A549 (cell line): ENCODE results near the gene ZMYND8. TPM values are rescaled to one million over a fixed set of nuclear protein-coding genes. Genes with fewer than 3 reads are reported as not detected.

ENCODE experiments used
- ATAC-seq, 2 experiments: fragments of 200-7000 bp in 1 of 2; fragments of >200 bp in 1 of 2; cut with Nextera tagmentation in 1 of 2; cut with Tn5 transposase in 1 of 2; 3 replicates each; pipeline versions ENCODE4 v1.8.0 to v1.9.1; 2018 to 2020; ENCODE audit warnings: mild to moderate bottlenecking in 1 of 2, moderate library complexity in 1 of 2
- CTCF ChIA-PET: fragments of 300-600 bp; sonication (Branson Sonifier 250); formaldehyde crosslinking; extraction: SDS; loops from one replicate; lab custom pipeline; 2021; ENCODE audit warnings: antibody characterized with exemption, inconsistent platforms; lab: Yijun Ruan, JAX
- POLR2A ChIA-PET: fragments of 350-600 bp; formaldehyde crosslinking; extraction: SDS; loops from one replicate; lab custom pipeline; 2021; ENCODE audit warnings: antibody characterized with exemption, inconsistent platforms; lab: Yijun Ruan, JAX
- DNase-seq, 2 experiments: peaks; one replicate each; pipeline versions ENCODE4 v3.0.0 to v3.0.0-alpha.2; 2011 to 2016; ENCODE audit warnings: low read depth in 1 of 2, low spot score in 1 of 2
- FAIRE-seq: peaks from 2 replicates; lab custom pipeline; 2011; peaks lifted over from hg19 to GRCh38; lab: Jason Lieb, UNC
- H3K27ac ChIP-seq, 2 experiments: fragments of >200 bp; sonication (Bioruptor Twin); formaldehyde crosslinking; 3 replicates each; pipeline ENCODE4 v1.5.1; 2016 to 2017
- H3K4me1 ChIP-seq: fragments of >200 bp; sonication (Bioruptor Twin); formaldehyde crosslinking; 3 replicates; pipeline ENCODE4 v1.6.1; 2016
- H3K4me2 ChIP-seq: fragments of >200 bp; sonication (Bioruptor Twin); formaldehyde crosslinking; 3 replicates; pipeline ENCODE4 v1.6.1; 2016
- H3K4me3 ChIP-seq: fragments of >200 bp; sonication (Bioruptor Twin); formaldehyde crosslinking; 3 replicates; pipeline ENCODE4 v1.5.1; 2016
- H3K9me3 ChIP-seq: fragments of >200 bp; sonication (Bioruptor Twin); formaldehyde crosslinking; 3 replicates; pipeline ENCODE4 v1.6.1; 2016
- BCL3 ChIP-seq: fragments of >200 bp; sonication (Bioruptor Twin); formaldehyde crosslinking; IDR thresholded peaks from 3 replicates; pipeline ENCODE4 v1.6.1; 2016
- CBX8 ChIP-seq: fragments of 200-600 bp; sonication (generic); IDR thresholded peaks from 2 replicates; pipeline ENCODE4 v1.6.1; 2016
- CEBPB ChIP-seq, 2 experiments: fragments of >200 bp in 1 of 2; sonication (Bioruptor Twin) in 1 of 2; formaldehyde crosslinking in 1 of 2; IDR thresholded peaks; 2 replicates each; pipeline ENCODE4 v1.6.1; 2012 to 2016
- CHD2 ChIP-seq: fragments of 150-350 bp; IDR thresholded peaks from 2 replicates; pipeline ENCODE4 v1.6.1; 2014; ENCODE audit warnings: low read length; ENCODE audit not compliant: partially characterized antibody
- CHD4 ChIP-seq: fragments of 200-600 bp; sonication (generic); IDR thresholded peaks from 2 replicates; pipeline ENCODE4 v1.6.1; 2016; ENCODE audit warnings: antibody characterized with exemption, mild to moderate bottlenecking, borderline replicate concordance
- EHMT2 ChIP-seq: fragments of 200-600 bp; sonication (generic); IDR thresholded peaks from 2 replicates; pipeline ENCODE4 v1.6.1; 2016; ENCODE audit warnings: antibody characterized with exemption, low read depth, mild to moderate bottlenecking, moderate library complexity
- EP300 ChIP-seq, 2 experiments: fragments of >200 bp; sonication (Bioruptor Twin); formaldehyde crosslinking; IDR thresholded peaks; 2 replicates in 1 of 2; 3 replicates in 1 of 2; pipeline ENCODE4 v1.6.1; 2016 to 2017
- FOSL2 ChIP-seq, 2 experiments: fragments of 450-650 bp in 1 of 2; fragments of >200 bp in 1 of 2; sonication (Bioruptor Twin) in 1 of 2; formaldehyde crosslinking; IDR thresholded peaks; 2 replicates each; pipeline versions ENCODE4 v1.5.0 to v1.6.1; 2016 to 2020; ENCODE audit warnings: mild to moderate bottlenecking in 1 of 2, moderate library complexity in 1 of 2
- GATA3 ChIP-seq: IDR thresholded peaks from 2 replicates; pipeline ENCODE4 v1.6.1; 2012; ENCODE audit warnings: borderline replicate concordance
- HOXA7 ChIP-seq: fragments of 250-450 bp; sonication (Bioruptor Pico); IDR thresholded peaks from 2 replicates; pipeline ENCODE4 v1.5.0; 2020; ENCODE audit warnings: mild to moderate bottlenecking, moderate library complexity
- JUNB ChIP-seq: fragments of >200 bp; sonication (Bioruptor Twin); formaldehyde crosslinking; IDR thresholded peaks from 2 replicates; pipeline ENCODE4 v1.6.1; 2016
- KDM5A ChIP-seq: fragments of 200-600 bp; sonication (generic); IDR thresholded peaks from 2 replicates; pipeline ENCODE4 v1.6.1; 2016; ENCODE audit warnings: antibody characterized with exemption, mild to moderate bottlenecking
- MAFK ChIP-seq: fragments of 450-650 bp; IDR thresholded peaks from 2 replicates; pipeline ENCODE4 v1.6.1; 2014; ENCODE audit not compliant: partially characterized antibody
- MYC ChIP-seq: IDR thresholded peaks from 2 replicates; pipeline ENCODE4 v1.6.1; 2012; ENCODE audit warnings: mild to moderate bottlenecking, inconsistent platforms, low read length, improper control_type of control experiment, borderline replicate concordance
- POLR2A ChIP-seq: IDR thresholded peaks from 2 replicates; pipeline ENCODE4 v1.6.1; 2012; ENCODE audit warnings: mild to moderate bottlenecking, low read length
- POLR2AphosphoS2 ChIP-seq: conservative IDR thresholded peaks from 2 replicates; pipeline ENCODE4 v1.6.1; 2012; ENCODE audit warnings: low read length, improper control_type of control experiment, inconsistent platforms
- RAD21 ChIP-seq, 2 experiments: fragments of >200 bp in 1 of 2; sonication (Bioruptor Twin) in 1 of 2; formaldehyde crosslinking in 1 of 2; IDR thresholded peaks in 1 of 2; conservative IDR thresholded peaks in 1 of 2; 2 replicates in 1 of 2; 3 replicates in 1 of 2; pipeline ENCODE4 v1.6.1; 2012 to 2018; ENCODE audit warnings: inconsistent platforms in 1 of 2
- RFX5 ChIP-seq: fragments of 450-650 bp; IDR thresholded peaks from 2 replicates; pipeline ENCODE4 v1.7.1; 2014; ENCODE audit warnings: antibody characterized with exemption, mild to moderate bottlenecking, moderate library complexity
- ZC3H11A ChIP-seq: fragments of 450-650 bp; IDR thresholded peaks from 2 replicates; pipeline ENCODE4 v1.6.1; 2014; ENCODE audit warnings: antibody characterized with exemption, mild to moderate bottlenecking
- ZFP36 ChIP-seq: fragments of 450-650 bp; IDR thresholded peaks from 2 replicates; pipeline ENCODE4 v1.6.1; 2014; ENCODE audit warnings: borderline replicate concordance; ENCODE audit not compliant: partially characterized antibody
- WGBS: methylation state at CpG from one replicate; pipeline ENCODE4 v1.1.6; 2017; ENCODE audit errors: missing lambda C conversion rate; 5-methylcytosine and 5-hydroxymethylcytosine counted together
- polyA plus RNA-seq, 4 experiments: library from polyadenylated mRNA; depleted of rRNA in 3 of 4; stranded (reverse); fragments of >200 nt; fragmentation: RNase III in 1 of 4; extraction: RNeasy Plus Mini Kit Qiagen cat#74134 plus additional on column Dnase treatment in 1 of 4; gene quantifications; 2 replicates in 3 of 4; 3 replicates in 1 of 4; pipeline ENCODE4 v1.2.3, GENCODE V29; 2011 to 2017
- TF ChIP-seq, protein P1 (sequence below): fragments of 250-450 bp; sonication (Bioruptor Pico); IDR thresholded peaks from 2 replicates; pipeline ENCODE4 v1.5.0; 2021; ENCODE audit warnings: mild to moderate bottlenecking, moderate library complexity, borderline replicate concordance
- TF ChIP-seq, protein P2 (sequence below): IDR thresholded peaks from 2 replicates; pipeline ENCODE4 v1.6.1; 2012

Gene ZMYND8
- polyA plus RNA-seq, 2 of the 4 experiments (the other 2 are of a cell fraction) = 10.4 to 24.9 TPM

- 79% methylated on average over 1 of the region's 1 CpG for WGBS
- no peaks in the 10 kb centered on the region for H3K9me3 ChIP-seq
- peak in 1 of 2 experiments; percentile 7; a peak in 1 of 6 replicates for ATAC-seq
- H3K4me1 ChIP-seq = peaks cover 92% of the 10 kb centered on the region
- H3K4me2 ChIP-seq = no peak overlapping the region
- no peak for DNase-seq
- H3K27ac ChIP-seq = peak overlapping the region; percentile 94 to 97
- TF ChIP-seq MYC = no peak
- TF ChIP-seq CHD4 = no peak
- peak in 1 of 2 experiments; percentile 69; a peak in 2 of 4 replicates for TF ChIP-seq CEBPB (IDR thresholded peaks at IDR 0.05)
- peak; percentile 66; the same call in 1 of the 2 replicates for TF ChIP-seq GATA3
- TF ChIP-seq BCL3 = no peak
- TF ChIP-seq ZC3H11A = no peak
- TF ChIP-seq, protein P1, sequence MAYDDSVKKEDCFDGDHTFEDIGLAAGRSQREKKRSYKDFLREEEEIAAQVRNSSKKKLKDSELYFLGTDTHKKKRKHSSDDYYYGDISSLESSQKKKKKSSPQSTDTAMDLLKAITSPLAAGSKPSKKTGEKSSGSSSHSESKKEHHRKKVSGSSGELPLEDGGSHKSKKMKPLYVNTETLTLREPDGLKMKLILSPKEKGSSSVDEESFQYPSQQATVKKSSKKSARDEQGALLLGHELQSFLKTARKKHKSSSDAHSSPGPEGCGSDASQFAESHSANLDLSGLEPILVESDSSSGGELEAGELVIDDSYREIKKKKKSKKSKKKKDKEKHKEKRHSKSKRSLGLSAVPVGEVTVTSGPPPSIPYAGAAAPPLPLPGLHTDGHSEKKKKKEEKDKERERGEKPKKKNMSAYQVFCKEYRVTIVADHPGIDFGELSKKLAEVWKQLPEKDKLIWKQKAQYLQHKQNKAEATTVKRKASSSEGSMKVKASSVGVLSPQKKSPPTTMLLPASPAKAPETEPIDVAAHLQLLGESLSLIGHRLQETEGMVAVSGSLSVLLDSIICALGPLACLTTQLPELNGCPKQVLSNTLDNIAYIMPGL (CRISPR knock-in tag) = no peak
- no peak overlapping the region for H3K4me3 ChIP-seq
- CTCF ChIA-PET = interaction anchor here (0.7 to 15.0 kb wide), 7 partner anchors 9 to 107 kb away, joined by 3 to 131 read pairs (median 3); no protein-coding TSS in a partner anchor
- FAIRE-seq = no peak
- POLR2A ChIA-PET = interaction anchor here (1.0 kb wide), 1 partner anchor 28 kb away, joined by 3 read pairs; the partner anchor contains the start of gene ZMYND8
Observed at GRCh38 chr20:47328129-47328528, 28.4 kb downstream of the ZMYND8 start.

DNA sequence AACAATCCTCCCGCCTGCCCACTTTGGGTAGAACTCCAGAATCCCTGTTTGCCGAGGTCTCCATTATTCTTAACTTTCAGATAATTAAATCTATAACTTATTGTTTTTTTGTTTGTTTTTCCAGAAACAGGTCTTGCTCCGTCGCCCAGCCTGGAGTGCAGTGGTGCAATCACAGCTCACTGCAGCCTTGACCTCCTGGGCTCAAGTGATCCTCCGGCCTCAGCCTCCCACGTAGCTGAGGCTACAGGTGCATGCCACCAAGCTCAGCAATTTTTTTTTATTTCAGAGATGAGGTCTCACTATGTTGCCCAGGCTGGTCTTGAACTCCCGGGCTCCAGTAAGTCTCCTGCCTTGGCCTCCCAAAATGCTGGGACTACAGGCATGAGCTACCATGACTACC lies 28.8 kb downstream of the ZMYND8 start:
- ChIA-PET POLR2A (interaction anchor here (1.0 to 1.2 kb wide), 2 partner anchors 29 to 31 kb away, joined by 3 to 5 read pairs; partner anchors contain the start of gene ZMYND8), CTCF (interaction anchor here (0.7 to 15.0 kb wide), 6 partner anchors 9 to 106 kb away, joined by 3 to 131 read pairs (median 4); no protein-coding TSS in a partner anchor)
- WGBS = 92% methylated on average over 7 of the region's 7 CpGs
- TF ChIP-seq JUNB (no peak), RFX5 (no peak), RAD21 (conservative IDR thresholded peaks at IDR 0.05 in 1 of 2, IDR thresholded peaks at IDR 0.05 in 1 of 2) (no peak), POLR2A (no peak), GATA3 (no peak), ZFP36 (no peak), BCL3 (no peak), HOXA7 (CRISPR knock-in tag) (no peak), KDM5A (no peak), MAFK (no peak), CBX8 (no peak), CHD2 (no peak), EP300 (IDR thresholded peaks at IDR 0.05) (no peak)
- peak overlapping the region; percentile 94 to 97 for H3K27ac ChIP-seq
- H3K4me1 ChIP-seq = peaks cover 92% of the 10 kb centered on the region
- no peaks in the 10 kb centered on the region for H3K9me3 ChIP-seq
- H3K4me2 ChIP-seq = no peak overlapping the region
- ATAC-seq (no peak), DNase-seq (no peak), FAIRE-seq (no peak)
- H3K4me3 ChIP-seq = no peak overlapping the region

GRCh38 chr20:47326658-47327268 lies 29.7 kb downstream of the ZMYND8 start:
- no peak overlapping the region for H3K4me3 ChIP-seq
- TF ChIP-seq, protein P2, sequence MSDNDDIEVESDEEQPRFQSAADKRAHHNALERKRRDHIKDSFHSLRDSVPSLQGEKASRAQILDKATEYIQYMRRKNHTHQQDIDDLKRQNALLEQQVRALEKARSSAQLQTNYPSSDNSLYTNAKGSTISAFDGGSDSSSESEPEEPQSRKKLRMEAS = 0 out of 2 replicates have a peak, but pooled peaks have one; percentile 6
- peak; percentile 31; the same call in 1 of the 2 replicates for TF ChIP-seq GATA3
- no peak for TF ChIP-seq FOSL2 (IDR thresholded peaks at IDR 0.05)
- peak; percentile 31; the same call in 1 of the 2 replicates for TF ChIP-seq FOSL2 (CRISPR knock-in tag; IDR thresholded peaks at IDR 0.05)
- TF ChIP-seq EHMT2 = no peak
- no peak for TF ChIP-seq POLR2AphosphoS2
- TF ChIP-seq, all 56 proteins: peak for 3
- Histone ChIP-seq H3K9me3 (no peaks in the 10 kb centered on the region), H3K4me1 (peaks cover 92% of the 10 kb centered on the region), H3K27ac (peak overlapping the region; percentile 94 to 97), H3K4me2 (peak overlapping the region; percentile 23)
- no peak for FAIRE-seq
- CTCF ChIA-PET = interaction anchor here (0.6 to 15.0 kb wide), 10 partner anchors 22 to 573 kb away, joined by 3 to 131 read pairs (median 3); no protein-coding TSS in a partner anchor
- DNase-seq = peak in 1 of 2 experiments; percentile 74
- ATAC-seq = peak in 1 of 2 experiments; percentile 43; a peak in 3 of 6 replicates
- POLR2A ChIA-PET = interaction anchor here (1.2 to 3.8 kb wide), 2 partner anchors 30 to 32 kb away, joined by 5 to 11 read pairs; partner anchors contain the start of gene ZMYND8
- 57% methylated on average over 10 of the region's 10 CpGs for WGBS
